A549 (cell line): ENCODE measurements around the gene RCE1. TPM values are rescaled to one million over a fixed set of nuclear protein-coding genes. Genes with fewer than 3 reads are reported as not detected.

Source experiments
- ATAC-seq, 2 experiments: fragments of 200-7000 bp in 1 of 2; fragments of >200 bp in 1 of 2; cut with Nextera tagmentation in 1 of 2; cut with Tn5 transposase in 1 of 2; 3 replicates each; pipeline versions ENCODE4 v1.8.0 to v1.9.1; 2018 to 2020; ENCODE audit warnings: mild to moderate bottlenecking in 1 of 2, moderate library complexity in 1 of 2
- CTCF ChIA-PET: fragments of 300-600 bp; sonication (Branson Sonifier 250); formaldehyde crosslinking; extraction: SDS; loops from one replicate; lab custom pipeline; 2021; ENCODE audit warnings: antibody characterized with exemption, inconsistent platforms; lab: Yijun Ruan, JAX
- POLR2A ChIA-PET: fragments of 350-600 bp; formaldehyde crosslinking; extraction: SDS; loops from one replicate; lab custom pipeline; 2021; ENCODE audit warnings: antibody characterized with exemption, inconsistent platforms; lab: Yijun Ruan, JAX
- DNase-seq, 2 experiments: peaks; one replicate each; pipeline versions ENCODE4 v3.0.0 to v3.0.0-alpha.2; 2011 to 2016; ENCODE audit warnings: low read depth in 1 of 2, low spot score in 1 of 2
- FAIRE-seq: peaks from 2 replicates; lab custom pipeline; 2011; peaks lifted over from hg19 to GRCh38; lab: Jason Lieb, UNC
- H3K27ac ChIP-seq, 2 experiments: fragments of >200 bp; sonication (Bioruptor Twin); formaldehyde crosslinking; 3 replicates each; pipeline ENCODE4 v1.5.1; 2016 to 2017
- H3K4me1 ChIP-seq: fragments of >200 bp; sonication (Bioruptor Twin); formaldehyde crosslinking; 3 replicates; pipeline ENCODE4 v1.6.1; 2016
- H3K4me2 ChIP-seq: fragments of >200 bp; sonication (Bioruptor Twin); formaldehyde crosslinking; 3 replicates; pipeline ENCODE4 v1.6.1; 2016
- H3K4me3 ChIP-seq: fragments of >200 bp; sonication (Bioruptor Twin); formaldehyde crosslinking; 3 replicates; pipeline ENCODE4 v1.5.1; 2016
- H3K9me3 ChIP-seq: fragments of >200 bp; sonication (Bioruptor Twin); formaldehyde crosslinking; 3 replicates; pipeline ENCODE4 v1.6.1; 2016
- CBX8 ChIP-seq: fragments of 200-600 bp; sonication (generic); IDR thresholded peaks from 2 replicates; pipeline ENCODE4 v1.6.1; 2016
- CEBPB ChIP-seq, 2 experiments: fragments of >200 bp in 1 of 2; sonication (Bioruptor Twin) in 1 of 2; formaldehyde crosslinking in 1 of 2; IDR thresholded peaks; 2 replicates each; pipeline ENCODE4 v1.6.1; 2012 to 2016
- CHD4 ChIP-seq: fragments of 200-600 bp; sonication (generic); IDR thresholded peaks from 2 replicates; pipeline ENCODE4 v1.6.1; 2016; ENCODE audit warnings: antibody characterized with exemption, mild to moderate bottlenecking, borderline replicate concordance
- EHF ChIP-seq: fragments of 250-450 bp; sonication (Bioruptor Pico); IDR thresholded peaks from 2 replicates; pipeline ENCODE4 v1.5.0; 2020; ENCODE audit warnings: mild to moderate bottlenecking
- FOSL2 ChIP-seq, 2 experiments: fragments of 450-650 bp in 1 of 2; fragments of >200 bp in 1 of 2; sonication (Bioruptor Twin) in 1 of 2; formaldehyde crosslinking; IDR thresholded peaks; 2 replicates each; pipeline versions ENCODE4 v1.5.0 to v1.6.1; 2016 to 2020; ENCODE audit warnings: mild to moderate bottlenecking in 1 of 2, moderate library complexity in 1 of 2
- GATA3 ChIP-seq: IDR thresholded peaks from 2 replicates; pipeline ENCODE4 v1.6.1; 2012; ENCODE audit warnings: borderline replicate concordance
- KDM1A ChIP-seq: fragments of 200-600 bp; sonication (generic); IDR thresholded peaks from 2 replicates; pipeline ENCODE4 v1.6.1; 2016; ENCODE audit warnings: low read depth, mild to moderate bottlenecking
- NR3C1 ChIP-seq: fragments of >200 bp; sonication (Bioruptor Twin); formaldehyde crosslinking; IDR thresholded peaks from 3 replicates; pipeline ENCODE4 v1.6.1; 2017
- PHF8 ChIP-seq: fragments of 200-600 bp; sonication (generic); IDR thresholded peaks from 2 replicates; pipeline ENCODE4 v1.6.1; 2016; ENCODE audit warnings: low read depth, mild to moderate bottlenecking, antibody characterized with exemption, moderate library complexity, borderline replicate concordance
- RAD21 ChIP-seq, 2 experiments: fragments of >200 bp in 1 of 2; sonication (Bioruptor Twin) in 1 of 2; formaldehyde crosslinking in 1 of 2; IDR thresholded peaks in 1 of 2; conservative IDR thresholded peaks in 1 of 2; 2 replicates in 1 of 2; 3 replicates in 1 of 2; pipeline ENCODE4 v1.6.1; 2012 to 2018; ENCODE audit warnings: inconsistent platforms in 1 of 2
- RNF2 ChIP-seq: fragments of 200-600 bp; sonication (generic); IDR thresholded peaks from 2 replicates; pipeline ENCODE4 v1.6.1; 2016; ENCODE audit warnings: low read depth, mild to moderate bottlenecking, antibody characterized with exemption, moderate library complexity, borderline replicate concordance
- SREBF2 ChIP-seq: fragments of 450-650 bp; IDR thresholded peaks from 2 replicates; pipeline ENCODE4 v1.6.1; 2014; ENCODE audit warnings: mild to moderate bottlenecking, moderate library complexity
- TFCP2L1 ChIP-seq: fragments of 250-450 bp; sonication (Bioruptor Pico); IDR thresholded peaks from 2 replicates; pipeline ENCODE4 v1.5.0; 2021; ENCODE audit warnings: mild to moderate bottlenecking
- ZSCAN20 ChIP-seq: fragments of 250-450 bp; sonication (Bioruptor Pico); IDR thresholded peaks from 2 replicates; pipeline ENCODE4 v1.8.0; 2022; ENCODE audit warnings: mild to moderate bottlenecking, moderate library complexity
- WGBS: methylation state at CpG from one replicate; pipeline ENCODE4 v1.1.6; 2017; ENCODE audit errors: missing lambda C conversion rate; 5-methylcytosine and 5-hydroxymethylcytosine counted together
- polyA plus RNA-seq, 4 experiments: library from polyadenylated mRNA; depleted of rRNA in 3 of 4; stranded (reverse); fragments of >200 nt; fragmentation: RNase III in 1 of 4; extraction: RNeasy Plus Mini Kit Qiagen cat#74134 plus additional on column Dnase treatment in 1 of 4; gene quantifications; 2 replicates in 3 of 4; 3 replicates in 1 of 4; pipeline ENCODE4 v1.2.3, GENCODE V29; 2011 to 2017
- TF ChIP-seq, protein P1 (sequence below): fragments of >200 bp; sonication (Bioruptor Twin); formaldehyde crosslinking; IDR thresholded peaks from 2 replicates; pipeline ENCODE4 v1.6.1; 2016
- TF ChIP-seq, protein P2 (sequence below): IDR thresholded peaks from 2 replicates; pipeline ENCODE4 v1.6.1; 2012; ENCODE audit warnings: low read depth, borderline replicate concordance
- TF ChIP-seq, protein P3 (sequence below): IDR thresholded peaks from 2 replicates; pipeline ENCODE4 v1.6.1; 2012
- TF ChIP-seq, protein P4 (sequence below): fragments of >200 bp; sonication (Bioruptor Twin); formaldehyde crosslinking; IDR thresholded peaks from 3 replicates; pipeline ENCODE4 v1.5.1; 2016

Gene RCE1
- polyA plus RNA-seq, 2 of the 4 experiments (the other 2 are of a cell fraction), result 20.3 to 23.3 TPM

DNA sequence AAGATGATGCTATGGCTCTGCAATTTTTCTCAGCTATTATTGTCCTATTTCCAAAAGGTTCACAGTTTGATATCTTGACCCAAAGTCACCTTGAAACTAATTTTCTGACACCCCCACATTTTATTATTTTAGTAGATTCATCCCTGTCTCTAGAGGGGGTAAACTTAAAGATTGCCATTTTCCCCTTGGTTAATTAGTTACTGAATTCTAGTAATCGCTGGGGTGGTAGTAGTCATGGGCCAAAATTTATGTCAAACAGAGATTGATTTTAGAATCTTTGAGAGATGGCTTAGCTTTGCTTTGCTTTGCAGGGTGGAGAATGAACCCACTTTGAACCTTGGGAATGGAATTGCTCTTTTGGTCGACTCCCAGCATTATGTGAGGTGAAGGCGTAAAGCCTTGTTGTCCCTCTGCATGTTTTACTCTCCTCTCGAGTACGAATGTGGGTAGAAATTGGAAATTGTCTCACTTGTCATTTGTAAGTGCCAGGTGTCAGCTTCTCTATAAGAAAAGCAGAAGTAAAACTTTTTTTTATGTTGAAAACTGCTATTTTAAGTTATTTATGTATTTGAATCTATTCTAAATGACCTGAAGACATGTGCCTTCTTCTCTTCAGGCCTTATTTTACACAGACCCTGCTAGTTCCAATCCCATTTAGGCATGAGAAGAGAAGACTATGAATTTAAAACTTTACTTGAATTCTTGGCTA, 42.4 kb upstream of the RCE1 start (continued):
- TF ChIP-seq, protein P1, sequence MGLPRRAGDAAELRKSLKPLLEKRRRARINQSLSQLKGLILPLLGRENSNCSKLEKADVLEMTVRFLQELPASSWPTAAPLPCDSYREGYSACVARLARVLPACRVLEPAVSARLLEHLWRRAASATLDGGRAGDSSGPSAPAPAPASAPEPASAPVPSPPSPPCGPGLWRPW, result no peak
- TF ChIP-seq RNF2 (no peak), SREBF2 (no peak), CEBPB (IDR thresholded peaks at IDR 0.05) (no peak)

DNA sequence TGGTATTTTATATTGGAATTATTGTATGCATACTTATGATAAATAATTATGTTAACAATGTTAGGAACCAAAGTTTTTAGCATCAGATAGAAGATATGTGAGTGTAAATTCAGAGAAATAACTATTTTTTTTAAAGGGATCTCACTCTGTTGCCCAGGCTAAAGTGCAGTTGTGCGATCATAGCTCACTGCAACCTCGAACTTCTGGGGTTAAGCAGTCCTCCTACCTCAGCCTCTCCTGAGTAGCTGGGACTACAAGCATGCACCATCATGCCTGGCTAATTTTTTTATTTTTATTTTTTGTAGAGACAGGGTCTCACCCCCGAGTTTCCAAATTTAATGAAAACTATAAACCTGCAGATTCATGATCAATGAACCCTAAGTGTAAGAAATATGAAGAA, 33.6 kb upstream of the RCE1 start:
- H3K4me1 ChIP-seq, result no peaks in the 10 kb centered on the region
- ATAC-seq, result no peak
- FAIRE-seq, result no peak
- TF ChIP-seq, protein P2, sequence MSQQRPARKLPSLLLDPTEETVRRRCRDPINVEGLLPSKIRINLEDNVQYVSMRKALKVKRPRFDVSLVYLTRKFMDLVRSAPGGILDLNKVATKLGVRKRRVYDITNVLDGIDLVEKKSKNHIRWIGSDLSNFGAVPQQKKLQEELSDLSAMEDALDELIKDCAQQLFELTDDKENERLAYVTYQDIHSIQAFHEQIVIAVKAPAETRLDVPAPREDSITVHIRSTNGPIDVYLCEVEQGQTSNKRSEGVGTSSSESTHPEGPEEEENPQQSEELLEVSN, result no peak
- TF ChIP-seq FOSL2 (IDR thresholded peaks at IDR 0.05) (no peak), FOSL2 (CRISPR knock-in tag; IDR thresholded peaks at IDR 0.05) (no peak), ZSCAN20 (CRISPR knock-in tag) (no peak), NR3C1 (no peak), KDM1A (no peak), TFCP2L1 (CRISPR knock-in tag) (no peak), EHF (no peak), CHD4 (no peak), GATA3 (no peak), PHF8 (no peak), RAD21 (conservative IDR thresholded peaks at IDR 0.05 in 1 of 2, IDR thresholded peaks at IDR 0.05 in 1 of 2) (no peak)
- TF ChIP-seq, protein P3, sequence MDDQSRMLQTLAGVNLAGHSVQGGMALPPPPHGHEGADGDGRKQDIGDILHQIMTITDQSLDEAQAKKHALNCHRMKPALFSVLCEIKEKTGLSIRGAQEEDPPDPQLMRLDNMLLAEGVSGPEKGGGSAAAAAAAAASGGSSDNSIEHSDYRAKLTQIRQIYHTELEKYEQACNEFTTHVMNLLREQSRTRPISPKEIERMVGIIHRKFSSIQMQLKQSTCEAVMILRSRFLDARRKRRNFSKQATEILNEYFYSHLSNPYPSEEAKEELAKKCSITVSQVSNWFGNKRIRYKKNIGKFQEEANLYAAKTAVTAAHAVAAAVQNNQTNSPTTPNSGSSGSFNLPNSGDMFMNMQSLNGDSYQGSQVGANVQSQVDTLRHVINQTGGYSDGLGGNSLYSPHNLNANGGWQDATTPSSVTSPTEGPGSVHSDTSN, result no peak
- TF ChIP-seq, protein P4, sequence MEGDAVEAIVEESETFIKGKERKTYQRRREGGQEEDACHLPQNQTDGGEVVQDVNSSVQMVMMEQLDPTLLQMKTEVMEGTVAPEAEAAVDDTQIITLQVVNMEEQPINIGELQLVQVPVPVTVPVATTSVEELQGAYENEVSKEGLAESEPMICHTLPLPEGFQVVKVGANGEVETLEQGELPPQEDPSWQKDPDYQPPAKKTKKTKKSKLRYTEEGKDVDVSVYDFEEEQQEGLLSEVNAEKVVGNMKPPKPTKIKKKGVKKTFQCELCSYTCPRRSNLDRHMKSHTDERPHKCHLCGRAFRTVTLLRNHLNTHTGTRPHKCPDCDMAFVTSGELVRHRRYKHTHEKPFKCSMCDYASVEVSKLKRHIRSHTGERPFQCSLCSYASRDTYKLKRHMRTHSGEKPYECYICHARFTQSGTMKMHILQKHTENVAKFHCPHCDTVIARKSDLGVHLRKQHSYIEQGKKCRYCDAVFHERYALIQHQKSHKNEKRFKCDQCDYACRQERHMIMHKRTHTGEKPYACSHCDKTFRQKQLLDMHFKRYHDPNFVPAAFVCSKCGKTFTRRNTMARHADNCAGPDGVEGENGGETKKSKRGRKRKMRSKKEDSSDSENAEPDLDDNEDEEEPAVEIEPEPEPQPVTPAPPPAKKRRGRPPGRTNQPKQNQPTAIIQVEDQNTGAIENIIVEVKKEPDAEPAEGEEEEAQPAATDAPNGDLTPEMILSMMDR, result no peak
- TF ChIP-seq, all 56 proteins: peak for 0
- 85% methylated on average over 3 of the region's 3 CpGs for WGBS
- Histone ChIP-seq H3K27ac (no peak overlapping the region), H3K4me3 (no peak overlapping the region), H3K4me2 (no peak overlapping the region), H3K9me3 (no peaks in the 10 kb centered on the region)
- DNase-seq, result no peak
- CTCF ChIA-PET, result interaction anchor here (1.3 to 1.7 kb wide), 3 partner anchors 12 to 573 kb away, joined by 3 to 6 read pairs (median 3); no protein-coding TSS in a partner anchor
- POLR2A ChIA-PET, result no interaction called here

DNA sequence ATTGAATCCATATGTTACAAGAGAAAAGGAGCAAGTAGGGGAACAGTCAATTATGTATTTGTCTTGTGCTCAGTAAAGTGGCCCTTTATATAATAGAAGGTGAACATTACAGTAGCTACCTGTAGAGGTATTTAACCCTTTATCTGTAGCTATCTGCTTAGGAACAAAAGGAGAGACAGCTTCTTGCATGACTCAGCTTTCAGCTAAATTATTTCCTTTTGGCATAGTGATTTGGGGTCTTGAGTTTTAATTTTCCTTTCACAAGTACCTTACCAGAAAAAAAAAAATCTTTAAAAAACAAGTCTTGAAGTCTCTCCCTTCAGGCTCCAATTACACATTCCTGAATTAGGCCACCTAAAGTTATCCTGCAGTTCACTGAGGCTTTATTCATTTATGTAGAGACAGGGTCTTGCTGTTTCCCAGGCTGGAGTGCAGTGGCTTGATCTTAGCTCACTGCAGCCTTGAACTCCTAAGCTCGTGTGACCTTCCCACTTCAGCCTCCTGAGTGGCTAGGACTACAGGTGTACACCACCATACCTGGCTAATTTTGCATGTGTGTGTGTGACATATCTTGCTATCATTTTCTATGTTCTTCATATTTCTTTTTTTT, 32.6 kb upstream of the RCE1 start:
- DNase-seq, result no peak
- Histone ChIP-seq H3K9me3 (no peaks in the 10 kb centered on the region), H3K4me3 (no peak overlapping the region), H3K4me2 (no peak overlapping the region), H3K27ac (no peak overlapping the region), H3K4me1 (no peaks in the 10 kb centered on the region)
- POLR2A ChIA-PET, result interaction anchor here (0.5 to 0.7 kb wide), 2 partner anchors 15 to 30 kb away, joined by 3 read pairs; no protein-coding TSS in a partner anchor
- WGBS, result 90% methylated on average over 1 of the region's 1 CpG
- TF ChIP-seq, protein P4, result no peak
- TF ChIP-seq EHF (no peak), CBX8 (no peak)
- CTCF ChIA-PET, result interaction anchor here (0.8 to 1.7 kb wide), 5 partner anchors 9 to 572 kb away, joined by 3 to 6 read pairs (median 3); no protein-coding TSS in a partner anchor
- ATAC-seq, result no peak
- FAIRE-seq, result no peak
